HCT116 (cell line): Measurements from ENCODE around the gene SRPK2. TPM values are rescaled to one million over a fixed set of nuclear protein-coding genes. Genes with fewer than 3 reads are reported as not detected.

Experiments
- ATAC-seq: fragments of 200-7000 bp; cut with Tn5 transposase; 2 replicates; pipeline ENCODE4 v1.9.1; 2020; ENCODE audit warnings: mild to moderate bottlenecking, moderate library complexity
- BruUV-seq: library from RNA; stranded (reverse); fragments of 400-500 nt; replicated peaks from 2 replicates; lab custom pipeline; 2021; lab: Mats Ljungman, UMichigan
- CTCF ChIA-PET: fragments of 300-600 bp; sonication (Branson Sonifier 250); formaldehyde crosslinking; loops from one replicate; lab custom pipeline; 2021; ENCODE audit warnings: antibody characterized with exemption; lab: Charles Lee
- POLR2A ChIA-PET: fragments of 300-600, 350-600 bp; sonication (Branson Sonifier 250); formaldehyde crosslinking; loops from one replicate; lab custom pipeline; 2021; ENCODE audit warnings: antibody characterized with exemption; lab: Charles Lee
- RAD21 ChIA-PET, 2 experiments: fragments of 300-600 bp; sonication (Branson Sonifier 250); formaldehyde crosslinking; loops; one replicate each; lab custom pipeline; 2023; ENCODE audit warnings: low total read pairs in 2 of 2; ENCODE audit not compliant: uncharacterized antibody in 2 of 2, unreplicated experiment in 2 of 2, low non-redundant PET in 1 of 2; lab: Charles Lee
- DNase-seq: peaks from one replicate; pipeline ENCODE4 v3.0.0-alpha.2; 2010; ENCODE audit warnings: low read depth, low spot score
- H2AFZ ChIP-seq: fragments of 200-600 bp; shearing (Covaris generic), sonication (generic); 2 replicates; pipeline ENCODE4 v1.6.1; 2017; ENCODE audit warnings: low read depth, mixed run types, mixed read lengths, antibody characterized with exemption, low read length; ENCODE audit not compliant: poor library complexity, severe bottlenecking
- H3K27ac ChIP-seq: 2 replicates; pipeline ENCODE4 v1.5.1; 2012; ENCODE audit warnings: low read depth, low read length
- H3K27me3 ChIP-seq: fragments of 200-600 bp; sonication (generic); 2 replicates; pipeline ENCODE4 v1.6.1; 2016; ENCODE audit warnings: mixed run types, low read length, mixed read lengths; ENCODE audit not compliant: insufficient read depth
- H3K36me3 ChIP-seq, 2 experiments: fragments of 200-500 bp in 1 of 2; fragments of 200-600 bp in 1 of 2; sonication (Bioruptor generic) in 1 of 2; sonication (generic) in 1 of 2; 2 replicates each; pipeline versions ENCODE4 v1.5.1 to v1.6.1; 2014 to 2016; ENCODE audit warnings: low read length in 2 of 2, inconsistent platforms in 1 of 2, mixed read lengths in 1 of 2, mixed run types in 1 of 2; ENCODE audit not compliant: insufficient read depth in 2 of 2, control insufficient read depth in 1 of 2
- H3K4me1 ChIP-seq, 2 experiments: fragments of 200-600 bp in 1 of 2; sonication (generic) in 1 of 2; 2 replicates each; pipeline versions ENCODE4 v1.5.1 to v1.6.1; 2012 to 2017; ENCODE audit warnings: low read length in 2 of 2, inconsistent platforms in 1 of 2, mild to moderate bottlenecking in 1 of 2, mixed read lengths in 1 of 2, mixed run types in 1 of 2, moderate library complexity in 1 of 2; ENCODE audit not compliant: insufficient read depth in 2 of 2, control insufficient read depth in 1 of 2
- H3K4me2 ChIP-seq: fragments of 200-600 bp; sonication (generic); 2 replicates; pipeline ENCODE4 v1.6.1; 2017; ENCODE audit warnings: mixed run types, low read length, mixed read lengths
- H3K4me3 ChIP-seq, 2 experiments: fragments of 200-600 bp in 1 of 2; sonication (generic) in 1 of 2; replicated peaks in 1 of 2; 2 replicates each; pipeline ENCODE4 v1.5.1; 2011 to 2016; ENCODE audit warnings: low read length in 2 of 2, control low read depth in 1 of 2, low read depth in 1 of 2, mild to moderate bottlenecking in 1 of 2, mixed read lengths in 1 of 2, mixed run types in 1 of 2
- H3K79me2 ChIP-seq: fragments of 200-600 bp; sonication (generic); 2 replicates; pipeline ENCODE4 v1.6.1; 2017; ENCODE audit warnings: mild to moderate bottlenecking, mixed run types, low read length, moderate library complexity, mixed read lengths; ENCODE audit not compliant: insufficient read depth
- H3K9ac ChIP-seq: fragments of 200-600 bp; sonication (generic); 2 replicates; pipeline ENCODE4 v1.6.1; 2016; ENCODE audit warnings: low read length, mixed read lengths
- H3K9me2 ChIP-seq: fragments of 200-600 bp; sonication (generic), shearing (Covaris generic); 2 replicates; pipeline ENCODE4 v1.6.1; 2017; ENCODE audit warnings: mixed run types, mild to moderate bottlenecking, moderate library complexity; ENCODE audit not compliant: insufficient read depth
- H3K9me3 ChIP-seq, 2 experiments: fragments of 200-500 bp in 1 of 2; fragments of 200-600 bp in 1 of 2; sonication (Bioruptor generic) in 1 of 2; sonication (generic) in 1 of 2; 2 replicates each; pipeline ENCODE4 v1.6.1; 2014 to 2017; ENCODE audit warnings: low read length in 2 of 2, mixed read lengths in 2 of 2, inconsistent platforms in 1 of 2, low read depth in 1 of 2, mild to moderate bottlenecking in 1 of 2, mixed run types in 1 of 2, moderate library complexity in 1 of 2; ENCODE audit not compliant: control insufficient read depth in 1 of 2, insufficient read depth in 1 of 2
- H4K20me1 ChIP-seq: fragments of 200-600 bp; sonication (generic), shearing (Covaris generic); 2 replicates; pipeline ENCODE4 v1.6.1; 2017; ENCODE audit warnings: mixed run types, mild to moderate bottlenecking, moderate library complexity; ENCODE audit not compliant: insufficient read depth
- CBX3 ChIP-seq: IDR thresholded peaks from 2 replicates; pipeline ENCODE4 v1.6.1; 2012; ENCODE audit warnings: low read depth
- CEBPB ChIP-seq: IDR thresholded peaks from 2 replicates; pipeline ENCODE4 v1.6.1; 2012; ENCODE audit warnings: low read depth
- EGR1 ChIP-seq: IDR thresholded peaks from 2 replicates; pipeline ENCODE4 v1.6.1; 2012; ENCODE audit warnings: low read depth
- ELF1 ChIP-seq: IDR thresholded peaks from 2 replicates; pipeline ENCODE4 v1.6.1; 2012; ENCODE audit warnings: low read depth, borderline replicate concordance
- EZH2 ChIP-seq: fragments of 200-600 bp; sonication (generic); IDR thresholded peaks from 2 replicates; pipeline ENCODE4 v1.6.1; 2017; ENCODE audit warnings: antibody characterized with exemption, mixed run types
- EZH2phosphoT487 ChIP-seq: fragments of 200-600 bp; IDR thresholded peaks from 2 replicates; pipeline ENCODE4 v1.6.1; 2018; ENCODE audit warnings: antibody characterized with exemption, borderline replicate concordance
- FOSL1 ChIP-seq: IDR thresholded peaks from 2 replicates; pipeline ENCODE4 v1.6.1; 2012; ENCODE audit warnings: low read depth
- POLR2A ChIP-seq: IDR thresholded peaks from 2 replicates; pipeline ENCODE4 v1.7.0; 2011; ENCODE audit warnings: borderline replicate concordance; ENCODE audit not compliant: insufficient read depth, insufficient read length; ENCODE audit errors: extremely low read depth
- RAD21 ChIP-seq: IDR thresholded peaks from 2 replicates; pipeline ENCODE4 v1.6.1; 2012; ENCODE audit warnings: low read depth, mild to moderate bottlenecking
- SIN3A ChIP-seq: IDR thresholded peaks from 2 replicates; pipeline ENCODE4 v1.6.1; 2012; ENCODE audit warnings: low read depth
- SRF ChIP-seq: IDR thresholded peaks from 2 replicates; pipeline ENCODE4 v1.6.1; 2012; ENCODE audit warnings: low read depth
- TCF7L2 ChIP-seq: IDR thresholded peaks from 2 replicates; pipeline ENCODE4 v1.7.0; 2011; ENCODE audit warnings: borderline replicate concordance, inconsistent platforms; ENCODE audit not compliant: insufficient read depth, insufficient read length; ENCODE audit errors: extremely low read depth
- YY1 ChIP-seq: IDR thresholded peaks from 2 replicates; pipeline ENCODE4 v1.6.1; 2011; ENCODE audit warnings: low read length, low read depth, moderate library complexity, mild to moderate bottlenecking; ENCODE audit not compliant: insufficient replicate concordance; ENCODE audit errors: extremely low read depth
- intact Hi-C: fragments of 100-400 bp; cut with micrococcal nuclease; formaldehyde crosslinking; loops from 2 replicates; pipeline ENCODE4 v1.10.0; 2022
- total RNA-seq: library from RNA; stranded (reverse); gene quantifications from one replicate; pipeline ENCODE4 v1.2.1, GENCODE V29; 2021; ENCODE audit not compliant: unreplicated experiment
- TF ChIP-seq, protein P1 (sequence below): IDR thresholded peaks from 2 replicates; pipeline ENCODE4 v1.6.1; 2012
- TF ChIP-seq, protein P2 (sequence below): IDR thresholded peaks from 2 replicates; pipeline ENCODE4 v1.6.1; 2012; ENCODE audit warnings: low read depth
- TF ChIP-seq, protein P3 (sequence below), 3 experiments: fragments of 200-600 bp in 1 of 3; sonication (generic) in 1 of 3; IDR thresholded peaks in 2 of 3; conservative IDR thresholded peaks in 1 of 3; 2 replicates each; pipeline ENCODE4 v1.5.1; 2012 to 2017; ENCODE audit warnings: low read depth in 2 of 3, low read length in 2 of 3, antibody characterized with exemption in 1 of 3, borderline replicate concordance in 1 of 3, control low read depth in 1 of 3, mild to moderate bottlenecking in 1 of 3, mixed read lengths in 1 of 3, mixed run types in 1 of 3, moderate library complexity in 1 of 3; ENCODE audit not compliant: insufficient read depth in 1 of 3

The SRPK2 gene
- total RNA-seq, 1 experiment from 2014 or later: 37.4 TPM

DNA sequence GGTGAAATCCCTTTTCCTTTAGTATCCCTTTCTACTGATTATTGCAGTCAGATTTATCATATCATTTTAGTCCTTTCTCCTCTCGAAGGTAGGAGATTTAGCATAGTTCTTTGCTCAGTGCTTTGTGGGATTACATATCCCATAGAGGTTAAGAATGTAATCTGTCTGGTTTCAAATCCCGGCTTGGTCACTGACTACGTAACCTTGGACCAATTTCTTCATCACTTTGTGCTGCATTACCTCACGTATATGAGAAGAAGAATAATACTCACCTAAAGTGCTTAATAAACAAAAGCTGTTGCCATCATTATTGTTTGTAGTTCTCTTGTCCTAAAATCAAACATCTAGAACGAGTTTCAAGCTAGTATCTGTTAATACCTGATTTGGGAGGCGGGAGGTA, 300.7 kb downstream of the SRPK2 start:
- ATAC-seq: no peak
- no TSS peak for BruUV-seq
- Histone ChIP-seq H3K9ac (no peak overlapping the region), H3K79me2 (no peaks in the 10 kb centered on the region; the same call in 1 of the 2 replicates), H3K9me3 (no peaks in the 10 kb centered on the region), H2AFZ (no peak overlapping the region), H3K9me2 (no peaks in the 10 kb centered on the region), H3K36me3 (peaks cover 0 to 6% of the 10 kb centered on the region in 2 experiments; a peak in 1 of 4 replicates), H3K4me3 (no peak overlapping the region), H4K20me1 (0 out of 2 replicates have a peak, but pooled peaks cover 3% of the 10 kb centered on the region), H3K27me3 (no peaks in the 10 kb centered on the region), H3K27ac (no peak overlapping the region)
- DNase-seq: no peak
- CTCF ChIA-PET: no interaction called here
- POLR2A ChIA-PET: no interaction called here
- intact Hi-C loops: no loop called here
- RAD21 ChIA-PET: no interaction called here
- TF ChIP-seq RAD21 (no peak), TCF7L2 (no peak)
- TF ChIP-seq, all 23 proteins: peak for 0
- Histone ChIP-seq H3K4me1 (peaks cover 5% of the 10 kb centered on the region in 2 experiments; a peak in 3 of 4 replicates), H3K4me2 (no peak overlapping the region)

DNA sequence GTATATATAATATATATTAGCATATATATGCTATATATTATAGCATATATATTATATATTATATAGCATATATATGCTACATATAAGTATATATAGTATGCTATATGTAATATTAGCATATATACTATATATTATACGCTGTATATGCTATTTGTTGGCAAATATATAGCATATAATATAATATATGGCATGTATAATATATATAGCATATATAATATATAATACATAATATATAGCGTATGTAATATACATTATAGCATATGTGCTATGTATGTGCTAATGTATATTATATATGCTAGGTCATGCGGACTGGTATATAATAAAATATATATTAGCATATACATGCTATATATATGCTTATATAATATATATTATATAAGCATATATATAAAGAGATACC, 301.9 kb downstream of the SRPK2 start:
- no peaks in the 10 kb centered on the region for H3K79me2 ChIP-seq
- no peak overlapping the region for H3K4me3 ChIP-seq
- no peak overlapping the region for H3K9ac ChIP-seq
- intact Hi-C loops: no loop called here
- H3K27me3 ChIP-seq: no peaks in the 10 kb centered on the region
- ATAC-seq (no peak), DNase-seq (no peak)
- CTCF ChIA-PET: no interaction called here
- POLR2A ChIA-PET: no interaction called here
- RAD21 ChIA-PET: no interaction called here
- no TSS peak for BruUV-seq
- H3K4me1 ChIP-seq: peaks cover 5% of the 10 kb centered on the region in 2 experiments; a peak in 3 of 4 replicates
- no peak overlapping the region for H3K27ac ChIP-seq
- no peaks in the 10 kb centered on the region for H3K9me2 ChIP-seq
- no peak overlapping the region for H3K4me2 ChIP-seq
- 0 out of 2 replicates have a peak, but pooled peaks cover 3% of the 10 kb centered on the region for H4K20me1 ChIP-seq
- peaks cover 0 to 6% of the 10 kb centered on the region in 2 experiments; a peak in 1 of 4 replicates for H3K36me3 ChIP-seq
- no peak for TF ChIP-seq TCF7L2
- TF ChIP-seq, protein P1, sequence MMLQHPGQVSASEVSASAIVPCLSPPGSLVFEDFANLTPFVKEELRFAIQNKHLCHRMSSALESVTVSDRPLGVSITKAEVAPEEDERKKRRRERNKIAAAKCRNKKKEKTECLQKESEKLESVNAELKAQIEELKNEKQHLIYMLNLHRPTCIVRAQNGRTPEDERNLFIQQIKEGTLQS: no peak
- no peak for TF ChIP-seq RAD21
- no peak for TF ChIP-seq CEBPB
- no peak for TF ChIP-seq POLR2A
- TF ChIP-seq, protein P2, sequence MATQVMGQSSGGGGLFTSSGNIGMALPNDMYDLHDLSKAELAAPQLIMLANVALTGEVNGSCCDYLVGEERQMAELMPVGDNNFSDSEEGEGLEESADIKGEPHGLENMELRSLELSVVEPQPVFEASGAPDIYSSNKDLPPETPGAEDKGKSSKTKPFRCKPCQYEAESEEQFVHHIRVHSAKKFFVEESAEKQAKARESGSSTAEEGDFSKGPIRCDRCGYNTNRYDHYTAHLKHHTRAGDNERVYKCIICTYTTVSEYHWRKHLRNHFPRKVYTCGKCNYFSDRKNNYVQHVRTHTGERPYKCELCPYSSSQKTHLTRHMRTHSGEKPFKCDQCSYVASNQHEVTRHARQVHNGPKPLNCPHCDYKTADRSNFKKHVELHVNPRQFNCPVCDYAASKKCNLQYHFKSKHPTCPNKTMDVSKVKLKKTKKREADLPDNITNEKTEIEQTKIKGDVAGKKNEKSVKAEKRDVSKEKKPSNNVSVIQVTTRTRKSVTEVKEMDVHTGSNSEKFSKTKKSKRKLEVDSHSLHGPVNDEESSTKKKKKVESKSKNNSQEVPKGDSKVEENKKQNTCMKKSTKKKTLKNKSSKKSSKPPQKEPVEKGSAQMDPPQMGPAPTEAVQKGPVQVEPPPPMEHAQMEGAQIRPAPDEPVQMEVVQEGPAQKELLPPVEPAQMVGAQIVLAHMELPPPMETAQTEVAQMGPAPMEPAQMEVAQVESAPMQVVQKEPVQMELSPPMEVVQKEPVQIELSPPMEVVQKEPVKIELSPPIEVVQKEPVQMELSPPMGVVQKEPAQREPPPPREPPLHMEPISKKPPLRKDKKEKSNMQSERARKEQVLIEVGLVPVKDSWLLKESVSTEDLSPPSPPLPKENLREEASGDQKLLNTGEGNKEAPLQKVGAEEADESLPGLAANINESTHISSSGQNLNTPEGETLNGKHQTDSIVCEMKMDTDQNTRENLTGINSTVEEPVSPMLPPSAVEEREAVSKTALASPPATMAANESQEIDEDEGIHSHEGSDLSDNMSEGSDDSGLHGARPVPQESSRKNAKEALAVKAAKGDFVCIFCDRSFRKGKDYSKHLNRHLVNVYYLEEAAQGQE: no peak
- no peak for TF ChIP-seq FOSL1
- TF ChIP-seq SRF: no peak
- TF ChIP-seq ELF1: no peak
- TF ChIP-seq, protein P3, sequence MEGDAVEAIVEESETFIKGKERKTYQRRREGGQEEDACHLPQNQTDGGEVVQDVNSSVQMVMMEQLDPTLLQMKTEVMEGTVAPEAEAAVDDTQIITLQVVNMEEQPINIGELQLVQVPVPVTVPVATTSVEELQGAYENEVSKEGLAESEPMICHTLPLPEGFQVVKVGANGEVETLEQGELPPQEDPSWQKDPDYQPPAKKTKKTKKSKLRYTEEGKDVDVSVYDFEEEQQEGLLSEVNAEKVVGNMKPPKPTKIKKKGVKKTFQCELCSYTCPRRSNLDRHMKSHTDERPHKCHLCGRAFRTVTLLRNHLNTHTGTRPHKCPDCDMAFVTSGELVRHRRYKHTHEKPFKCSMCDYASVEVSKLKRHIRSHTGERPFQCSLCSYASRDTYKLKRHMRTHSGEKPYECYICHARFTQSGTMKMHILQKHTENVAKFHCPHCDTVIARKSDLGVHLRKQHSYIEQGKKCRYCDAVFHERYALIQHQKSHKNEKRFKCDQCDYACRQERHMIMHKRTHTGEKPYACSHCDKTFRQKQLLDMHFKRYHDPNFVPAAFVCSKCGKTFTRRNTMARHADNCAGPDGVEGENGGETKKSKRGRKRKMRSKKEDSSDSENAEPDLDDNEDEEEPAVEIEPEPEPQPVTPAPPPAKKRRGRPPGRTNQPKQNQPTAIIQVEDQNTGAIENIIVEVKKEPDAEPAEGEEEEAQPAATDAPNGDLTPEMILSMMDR (IDR thresholded peaks at IDR 0.05 in 2 of 3, conservative IDR thresholded peaks at IDR 0.05 in 1 of 3; ENCODE audit: borderline replicate concordance in 1 of 3, insufficient read depth in 1 of 3, low read depth in 2 of 3, low read length in 2 of 3): no peak
- no peak for TF ChIP-seq SIN3A
- TF ChIP-seq EZH2phosphoT487: no peak
- TF ChIP-seq YY1: no peak
- TF ChIP-seq EGR1: no peak
- no peak for TF ChIP-seq EZH2
- no peak for TF ChIP-seq CBX3
- H3K9me3 ChIP-seq: no peaks in the 10 kb centered on the region
- H2AFZ ChIP-seq: no peak overlapping the region
